GM12878 (cell line): Measurements from ENCODE around the gene ZNF57. TPM values are rescaled to one million over a fixed set of nuclear protein-coding genes. Genes with fewer than 3 reads are reported as not detected.
A peak's percentile ranks its signal among the peaks of the same experiment; 100 is the strongest.

Experiments used
- ATAC-seq: fragments of 200-7000 bp; cut with Tn5 transposase; 3 replicates; pipeline ENCODE4 v1.9.1; 2020; ENCODE audit warnings: mild to moderate bottlenecking, moderate library complexity
- BruUV-seq: library from RNA; stranded (reverse); fragments of 400-500 nt; replicated peaks from 2 replicates; lab custom pipeline; 2021; lab: Mats Ljungman, UMichigan
- CTCF ChIA-PET: fragments of 300-600 bp; sonication (Branson Sonifier 250); formaldehyde crosslinking; extraction: SDS; loops from one replicate; lab custom pipeline; 2021; ENCODE audit warnings: inconsistent platforms; lab: Yijun Ruan, JAX
- POLR2A ChIA-PET: fragments of 350-600 bp; formaldehyde crosslinking; extraction: SDS; loops from one replicate; lab custom pipeline; 2021; ENCODE audit warnings: inconsistent platforms; lab: Charles Lee
- RAD21 ChIA-PET: fragments of 300-600 bp; sonication (Branson Sonifier 250); formaldehyde crosslinking; loops from one replicate; lab custom pipeline; 2023; ENCODE audit warnings: antibody characterized with exemption; ENCODE audit not compliant: unreplicated experiment; lab: Charles Lee
- SMC1A ChIA-PET: fragments of 300-600 bp; sonication (Branson Sonifier 250); formaldehyde crosslinking; loops from one replicate; lab custom pipeline; 2023; ENCODE audit not compliant: unreplicated experiment, uncharacterized antibody; lab: Charles Lee
- DNase-seq: peaks from one replicate; pipeline ENCODE4 v3.0.0-alpha.2; 2011; ENCODE audit warnings: low read depth, low spot score
- FAIRE-seq: peaks from 3 replicates; lab custom pipeline; 2011; peaks lifted over from hg19 to GRCh38; lab: Jason Lieb, UNC
- H2AFZ ChIP-seq: 2 replicates; pipeline ENCODE4 v1.6.0; 2011; ENCODE audit warnings: low read depth, low read length, control low read depth; ENCODE audit not compliant: control insufficient read depth
- H3K27ac ChIP-seq: 2 replicates; pipeline ENCODE4 v1.5.1; 2011; ENCODE audit warnings: control low read depth; ENCODE audit not compliant: control insufficient read depth, insufficient read depth
- H3K27me3 ChIP-seq, 2 experiments: replicated peaks in 1 of 2; 2 replicates each; pipeline versions ENCODE4 v1.6.0 to v1.6.1; 2011; ENCODE audit warnings: low read length in 1 of 2; ENCODE audit not compliant: control insufficient read depth in 2 of 2, insufficient read depth in 2 of 2
- H3K36me3 ChIP-seq, 2 experiments: 2 replicates each; pipeline ENCODE4 v1.5.1; 2011; ENCODE audit warnings: low read length in 1 of 2; ENCODE audit not compliant: control insufficient read depth in 2 of 2, insufficient read depth in 2 of 2
- H3K4me1 ChIP-seq: 2 replicates; pipeline ENCODE4 v1.6.1; 2011; ENCODE audit warnings: mild to moderate bottlenecking, low read length, moderate library complexity, mixed read lengths; ENCODE audit not compliant: control insufficient read depth, insufficient read depth
- H3K4me2 ChIP-seq: 2 replicates; pipeline ENCODE4 v1.6.0; 2011; ENCODE audit warnings: control low read depth; ENCODE audit not compliant: control insufficient read depth, insufficient read depth
- H3K4me3 ChIP-seq: fragments of 200-600 bp; sonication (generic); 2 replicates; pipeline ENCODE4 v1.5.1; 2016
- H3K79me2 ChIP-seq: 2 replicates; pipeline ENCODE4 v1.6.0; 2011; ENCODE audit warnings: low read length; ENCODE audit not compliant: control insufficient read depth, insufficient read depth
- H3K9ac ChIP-seq: 2 replicates; pipeline ENCODE4 v1.8.0; 2011; ENCODE audit warnings: low read length, control low read depth, mixed read lengths; ENCODE audit not compliant: control insufficient read depth, insufficient read depth
- H3K9me3 ChIP-seq: replicated peaks from 3 replicates; pipeline ENCODE4 v1.5.1; 2011; ENCODE audit warnings: mild to moderate bottlenecking, low read length; ENCODE audit not compliant: control insufficient read depth, insufficient read depth
- H4K20me1 ChIP-seq: 2 replicates; pipeline ENCODE4 v1.6.0; 2011; ENCODE audit not compliant: control insufficient read depth, insufficient read depth
- ATF7 ChIP-seq: fragments of 450-650 bp; IDR thresholded peaks from 2 replicates; pipeline ENCODE4 v1.6.1; 2016; ENCODE audit warnings: low read depth, mild to moderate bottlenecking
- ETV6 ChIP-seq, 2 experiments: fragments of 450-650 bp in 1 of 2; IDR thresholded peaks in 1 of 2; conservative IDR thresholded peaks in 1 of 2; 2 replicates each; pipeline ENCODE4 v1.6.1; 2014; ENCODE audit warnings: antibody characterized with exemption in 1 of 2, borderline replicate concordance in 1 of 2, low read depth in 1 of 2, mild to moderate bottlenecking in 1 of 2, moderate library complexity in 1 of 2
- RELA ChIP-seq: fragments of 450-650 bp; IDR thresholded peaks from 2 replicates; pipeline ENCODE4 v1.8.0; 2014; ENCODE audit warnings: borderline replicate concordance; ENCODE audit not compliant: partially characterized antibody
- RUNX3 ChIP-seq: IDR thresholded peaks from 2 replicates; pipeline ENCODE4 v1.6.1; 2012; ENCODE audit warnings: low read length, inconsistent platforms
- SIN3A ChIP-seq: IDR thresholded peaks from 2 replicates; pipeline ENCODE4 v1.6.1; 2012; ENCODE audit warnings: low read depth, low read length, improper control_type of control experiment
- SMARCA5 ChIP-seq: fragments of 450-650 bp; IDR thresholded peaks from 2 replicates; pipeline ENCODE4 v1.6.1; 2017; ENCODE audit warnings: mild to moderate bottlenecking
- SP1 ChIP-seq: IDR thresholded peaks from one replicate; pipeline ENCODE4 v1.6.1; 2011; ENCODE audit warnings: low read depth, low read length
- SREBF1 ChIP-seq: IDR thresholded peaks from 2 replicates; pipeline ENCODE4 v1.6.1; 2012; ENCODE audit warnings: mild to moderate bottlenecking, low read length
- SREBF2 ChIP-seq: IDR thresholded peaks from 2 replicates; pipeline ENCODE4 v1.6.1; 2012; ENCODE audit warnings: mild to moderate bottlenecking, low read length
- TAF1 ChIP-seq: IDR thresholded peaks from 2 replicates; pipeline ENCODE4 v1.6.1; 2011; ENCODE audit warnings: mild to moderate bottlenecking, low read depth, low read length, borderline replicate concordance
- WGBS: methylation state at CpG from one replicate; pipeline ENCODE4 v1.1.6; 2016; ENCODE audit warnings: low lambda C conversion rate; ENCODE audit not compliant: insufficient replicate concordance, insufficient coverage; ENCODE audit errors: missing lambda C conversion rate; 5-methylcytosine and 5-hydroxymethylcytosine counted together
- in situ Hi-C: fragments of 300-500 bp; cut with MboI; formaldehyde crosslinking; loops from 9 replicates; pipeline ENCODE4 v1.14.3; 2018; ENCODE audit warnings: mixed read lengths
- intact Hi-C: fragments of 100-400 bp; cut with micrococcal nuclease; formaldehyde crosslinking; loops from one replicate; pipeline ENCODE4 v1.14.2; 2022; ENCODE audit not compliant: unreplicated experiment
- polyA plus RNA-seq, 11 experiments: library from polyadenylated mRNA; depleted of rRNA in 4 of 11; unstranded in 6 of 11; stranded (reverse) in 5 of 11; fragments of >200 nt; fragmentation: Nextera tagmentation in 4 of 11; fragmentation: Illumina TruSeq in 1 of 11; extraction: Ambion mirVana in 4 of 11; extraction: Trizol in 1 of 11; gene quantifications; 1 replicate in 1 of 11; 2 replicates in 10 of 11; pipeline versions ENCODE4 v1.2.1 to v1.2.3, GENCODE V29; 2011 to 2016; ENCODE audit warnings: inconsistent platforms in 2 of 11, missing spikeins in 2 of 11, low read depth in 1 of 11
- total RNA-seq, 4 experiments: library from RNA; depleted of rRNA in 3 of 4; stranded (reverse); fragments of >200 nt in 3 of 4; fragmentation: Illumina TruSeq in 1 of 4; extraction: Trizol in 1 of 4; gene quantifications; 2 replicates each; pipeline versions ENCODE4 v1.2.1 to v1.2.3, GENCODE V29; 2013 to 2021
- TF ChIP-seq, protein P1 (sequence below): fragments of 450-650 bp; IDR thresholded peaks from 2 replicates; pipeline ENCODE4 v1.6.1; 2017; ENCODE audit warnings: mild to moderate bottlenecking, moderate library complexity
- TF ChIP-seq, protein P2 (sequence below): IDR thresholded peaks from 2 replicates; pipeline ENCODE4 v1.6.1; 2011; ENCODE audit warnings: borderline replicate concordance, low read depth, mild to moderate bottlenecking, moderate library complexity, mixed read lengths, low read length; ENCODE audit not compliant: insufficient read depth; ENCODE audit errors: extremely low read length

The ZNF57 gene
- total and polyA plus RNA-seq, 10 of the 15 experiments (the other 5 are each of a cell fraction or from before 2014, with no cell fraction given): 2.7 to 8.9 (median 5.8) TPM

DNA sequence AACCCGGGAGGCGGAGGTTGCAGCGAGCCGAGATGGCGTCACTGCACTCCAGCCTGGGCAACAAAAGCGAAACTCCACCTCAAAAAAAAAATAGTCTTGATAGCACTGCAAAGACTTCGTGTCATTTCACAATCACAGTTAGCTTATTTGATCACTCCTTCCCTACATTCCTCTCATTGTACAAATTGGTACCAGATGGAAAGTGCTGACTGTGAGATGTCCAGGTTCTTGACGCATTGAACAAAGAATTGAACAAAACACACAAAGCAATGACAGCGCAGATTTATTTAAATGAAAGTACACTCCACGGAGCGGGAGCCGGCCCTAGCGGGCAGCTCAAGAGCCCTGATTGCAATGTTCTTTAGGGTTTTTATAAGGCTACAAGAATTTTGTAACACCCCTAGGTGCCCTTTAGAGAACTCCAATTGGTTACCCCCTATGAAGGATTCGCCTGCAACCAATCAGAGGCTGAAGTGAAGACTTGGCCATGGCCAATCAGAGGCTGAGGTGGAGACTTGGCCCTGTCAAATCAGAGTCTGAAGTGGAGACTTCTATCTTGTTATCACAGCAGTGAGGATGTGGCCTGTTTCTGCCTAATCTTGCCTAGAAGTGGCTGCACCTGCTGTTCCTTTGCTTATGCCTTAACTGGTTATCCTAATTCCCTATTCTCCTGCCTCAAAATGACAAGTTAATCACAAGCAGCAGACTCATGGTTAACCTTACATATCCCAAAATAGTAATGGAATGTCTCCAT, 16.9 kb upstream of the ZNF57 start:
- 77% methylated on average over 14 of the region's 14 CpGs for WGBS
- FAIRE-seq: no peak
- no peak overlapping the region for H3K9ac ChIP-seq
- no peak for TF ChIP-seq SREBF1
- TF ChIP-seq SP1: peak; percentile 11
- intact Hi-C loops: loop anchor here (10.0 kb wide), 1 partner anchor 61 kb away; the partner anchor contains the start of gene ZNF77
- no peaks in the 10 kb centered on the region for H3K79me2 ChIP-seq
- H3K27me3 ChIP-seq: no peaks in the 10 kb centered on the region
- ATAC-seq: no peak
- ChIA-PET SMC1A (interaction anchor here (1.4 kb wide), 1 partner anchor 27 kb away, joined by 3 read pairs; no protein-coding TSS in a partner anchor), RAD21 (no interaction called here), CTCF (no interaction called here), POLR2A (no interaction called here)
- no peak overlapping the region for H3K4me2 ChIP-seq
- H2AFZ ChIP-seq: no peak overlapping the region
- no peak overlapping the region for H3K4me3 ChIP-seq
- peaks cover 3% of the 10 kb centered on the region; the same call in 1 of the 2 replicates for H3K4me1 ChIP-seq
- H4K20me1 ChIP-seq: no peaks in the 10 kb centered on the region
- DNase-seq: no peak
- in situ Hi-C loops: no loop called here
- H3K27ac ChIP-seq: no peak overlapping the region
- BruUV-seq: no TSS peak
- H3K36me3 ChIP-seq: no peaks in the 10 kb centered on the region
- H3K9me3 ChIP-seq: no peaks in the 10 kb centered on the region; the same call in 2 of the 3 replicates

DNA sequence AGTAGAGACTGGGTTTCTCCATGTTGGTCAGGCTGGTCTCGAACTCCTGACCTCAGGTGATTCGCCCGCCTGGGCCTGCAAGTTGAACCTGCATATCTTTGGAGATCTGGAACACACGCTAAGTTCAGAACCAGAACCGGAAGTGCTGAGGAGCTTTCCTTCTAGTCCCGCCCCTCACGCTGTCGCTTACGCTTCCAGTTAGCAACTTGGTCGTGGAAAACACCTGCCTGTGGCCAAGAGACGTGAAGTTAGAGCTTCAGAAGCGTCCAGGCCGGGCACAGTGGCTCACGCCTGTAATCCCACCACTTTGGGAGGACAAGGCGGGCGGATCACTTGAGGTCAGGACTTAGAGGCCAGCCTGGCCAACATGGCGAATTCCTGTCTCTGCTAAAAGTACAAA, 15.0 kb upstream of the ZNF57 start:
- Histone ChIP-seq H4K20me1 (no peaks in the 10 kb centered on the region), H3K4me1 (peaks cover 3% of the 10 kb centered on the region; the same call in 1 of the 2 replicates), H3K9ac (no peak overlapping the region), H3K9me3 (no peaks in the 10 kb centered on the region; the same call in 2 of the 3 replicates), H2AFZ (no peak overlapping the region), H3K27ac (no peak overlapping the region), H3K4me3 (no peak overlapping the region), H3K79me2 (no peaks in the 10 kb centered on the region), H3K27me3 (no peaks in the 10 kb centered on the region), H3K4me2 (no peak overlapping the region), H3K36me3 (no peaks in the 10 kb centered on the region)
- ChIA-PET RAD21 (no interaction called here), CTCF (interaction anchor here (0.9 to 3.1 kb wide), 3 partner anchors 62 to 237 kb away, joined by 3 to 17 read pairs (median 3); no protein-coding TSS in a partner anchor), POLR2A (no interaction called here), SMC1A (no interaction called here)
- FAIRE-seq (no peak), DNase-seq (no peak), ATAC-seq (no peak)
- in situ Hi-C loops: loop anchor here (5.0 kb wide), 1 partner anchor 238 kb away; no protein-coding TSS in a partner anchor
- no TSS peak for BruUV-seq
- 66% methylated on average over 17 of the region's 17 CpGs for WGBS
- intact Hi-C loops: loop anchor here (5.0 to 10.0 kb wide), 2 partner anchors 59 to 238 kb away; partner anchors contain the start of gene ZNF77
- TF ChIP-seq SMARCA5: no peak
- no peak for TF ChIP-seq SREBF2
- TF ChIP-seq ATF7: no peak
- no peak for TF ChIP-seq SIN3A
- TF ChIP-seq, protein P1, sequence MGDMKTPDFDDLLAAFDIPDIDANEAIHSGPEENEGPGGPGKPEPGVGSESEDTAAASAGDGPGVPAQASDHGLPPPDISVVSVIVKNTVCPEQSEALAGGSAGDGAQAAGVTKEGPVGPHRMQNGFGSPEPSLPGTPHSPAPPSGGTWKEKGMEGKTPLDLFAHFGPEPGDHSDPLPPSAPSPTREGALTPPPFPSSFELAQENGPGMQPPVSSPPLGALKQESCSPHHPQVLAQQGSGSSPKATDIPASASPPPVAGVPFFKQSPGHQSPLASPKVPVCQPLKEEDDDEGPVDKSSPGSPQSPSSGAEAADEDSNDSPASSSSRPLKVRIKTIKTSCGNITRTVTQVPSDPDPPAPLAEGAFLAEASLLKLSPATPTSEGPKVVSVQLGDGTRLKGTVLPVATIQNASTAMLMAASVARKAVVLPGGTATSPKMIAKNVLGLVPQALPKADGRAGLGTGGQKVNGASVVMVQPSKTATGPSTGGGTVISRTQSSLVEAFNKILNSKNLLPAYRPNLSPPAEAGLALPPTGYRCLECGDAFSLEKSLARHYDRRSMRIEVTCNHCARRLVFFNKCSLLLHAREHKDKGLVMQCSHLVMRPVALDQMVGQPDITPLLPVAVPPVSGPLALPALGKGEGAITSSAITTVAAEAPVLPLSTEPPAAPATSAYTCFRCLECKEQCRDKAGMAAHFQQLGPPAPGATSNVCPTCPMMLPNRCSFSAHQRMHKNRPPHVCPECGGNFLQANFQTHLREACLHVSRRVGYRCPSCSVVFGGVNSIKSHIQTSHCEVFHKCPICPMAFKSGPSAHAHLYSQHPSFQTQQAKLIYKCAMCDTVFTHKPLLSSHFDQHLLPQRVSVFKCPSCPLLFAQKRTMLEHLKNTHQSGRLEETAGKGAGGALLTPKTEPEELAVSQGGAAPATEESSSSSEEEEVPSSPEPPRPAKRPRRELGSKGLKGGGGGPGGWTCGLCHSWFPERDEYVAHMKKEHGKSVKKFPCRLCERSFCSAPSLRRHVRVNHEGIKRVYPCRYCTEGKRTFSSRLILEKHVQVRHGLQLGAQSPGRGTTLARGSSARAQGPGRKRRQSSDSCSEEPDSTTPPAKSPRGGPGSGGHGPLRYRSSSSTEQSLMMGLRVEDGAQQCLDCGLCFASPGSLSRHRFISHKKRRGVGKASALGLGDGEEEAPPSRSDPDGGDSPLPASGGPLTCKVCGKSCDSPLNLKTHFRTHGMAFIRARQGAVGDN: no peak
- no peak for TF ChIP-seq ETV6 (conservative IDR thresholded peaks at IDR 0.05 in 1 of 2, IDR thresholded peaks at IDR 0.05 in 1 of 2; ENCODE audit: borderline replicate concordance in 1 of 2, low read depth in 1 of 2)
- no peak for TF ChIP-seq RUNX3
- no peak for TF ChIP-seq RELA
- TF ChIP-seq, protein P2, sequence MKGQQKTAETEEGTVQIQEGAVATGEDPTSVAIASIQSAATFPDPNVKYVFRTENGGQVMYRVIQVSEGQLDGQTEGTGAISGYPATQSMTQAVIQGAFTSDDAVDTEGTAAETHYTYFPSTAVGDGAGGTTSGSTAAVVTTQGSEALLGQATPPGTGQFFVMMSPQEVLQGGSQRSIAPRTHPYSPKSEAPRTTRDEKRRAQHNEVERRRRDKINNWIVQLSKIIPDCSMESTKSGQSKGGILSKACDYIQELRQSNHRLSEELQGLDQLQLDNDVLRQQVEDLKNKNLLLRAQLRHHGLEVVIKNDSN: no peak
- TF ChIP-seq TAF1: no peak
